Upper lobe of right lung (tissue), 1 donor: Measurements from ENCODE around the gene CNPPD1. TPM values are rescaled to one million over a fixed set of nuclear protein-coding genes. Genes with fewer than 3 reads are reported as not detected.

ENCODE experiments used
- ATAC-seq: fragments of 200-7000 bp; cut with Tn5 transposase; one replicate; pipeline ENCODE4 v1.9.1; 2020; ENCODE audit warnings: mild to moderate bottlenecking, moderate library complexity
- DNase-seq: peaks from one replicate; pipeline ENCODE4 v3.0.0-alpha.2; 2020
- H3K27ac ChIP-seq: fragments of 200-600 bp; one replicate; pipeline ENCODE4 v1.8.0; 2022
- H3K27me3 ChIP-seq: fragments of 200-600 bp; one replicate; pipeline ENCODE4 v1.8.0; 2022; ENCODE audit warnings: mild to moderate bottlenecking
- H3K36me3 ChIP-seq: fragments of 200-600 bp; one replicate; pipeline ENCODE4 v1.8.0; 2022
- H3K4me1 ChIP-seq: fragments of 200-600 bp; one replicate; pipeline ENCODE4 v1.8.0; 2022
- H3K4me3 ChIP-seq: fragments of 200-600 bp; one replicate; pipeline ENCODE4 v1.8.0; 2022; ENCODE audit warnings: mild to moderate bottlenecking
- H3K9me3 ChIP-seq: fragments of 200-600 bp; one replicate; pipeline ENCODE4 v1.8.0; 2022
- CTCF ChIP-seq: fragments of 200-600 bp; IDR thresholded peaks from one replicate; pipeline ENCODE4 v1.8.0; 2022; ENCODE audit warnings: antibody characterized with exemption
- intact Hi-C: fragments of 100-400 bp; cut with DNase I; formaldehyde crosslinking; loops from one replicate; pipeline ENCODE4 v1.11.0; 2022
- total RNA-seq: library from RNA; stranded (reverse); fragmentation: NEBNext Ultra II Directional; extraction: Animal tissue kit (Norgen Biotek cat#: 25700); gene quantifications from one replicate; pipeline ENCODE4 v1.2.1, GENCODE V29; 2021
- donor health status: DM: no; HTN: yes; CAD: no; lungs with severe emphysema.

Gene CNPPD1
- total RNA-seq, 1 donor from 2014 or later: 64.0 TPM

GRCh38 chr2:219174146-219174545, 2.6 kb downstream of the CNPPD1 start:
- Histone ChIP-seq H3K27ac (no peak overlapping the region), H3K4me3 (no peak overlapping the region), H3K9me3 (no peaks in the 10 kb centered on the region), H3K36me3 (peaks cover 39% of the 10 kb centered on the region), H3K4me1 (peaks cover 31% of the 10 kb centered on the region), H3K27me3 (no peaks in the 10 kb centered on the region)
- DNase-seq: no peak
- TF ChIP-seq CTCF: no peak
- ATAC-seq: no peak
- intact Hi-C loops: loop anchor here (10.0 kb wide), 1 partner anchor 51 kb away; the partner anchor contains the start of genes ANKZF1 and ATG9A

GRCh38 chr2:219173176-219173575, 3.5 kb downstream of the CNPPD1 start:
- DNase-seq (no peak), ATAC-seq (no peak)
- Histone ChIP-seq H3K4me1 (peaks cover 25% of the 10 kb centered on the region), H3K9me3 (no peaks in the 10 kb centered on the region), H3K4me3 (no peak overlapping the region), H3K36me3 (peaks cover 38% of the 10 kb centered on the region), H3K27me3 (no peaks in the 10 kb centered on the region), H3K27ac (no peak overlapping the region)
- TF ChIP-seq CTCF: no peak
- intact Hi-C loops: loop anchor here (10.0 kb wide), 1 partner anchor 52 kb away; the partner anchor contains the start of genes ANKZF1 and ATG9A

- peaks cover 25% of the 10 kb centered on the region for H3K4me1 ChIP-seq
- no peak for DNase-seq
- H3K9me3 ChIP-seq: no peaks in the 10 kb centered on the region
- intact Hi-C loops: loop anchor here (10.0 kb wide), 1 partner anchor 52 kb away; the partner anchor contains the start of genes ANKZF1 and ATG9A
- no peak overlapping the region for H3K4me3 ChIP-seq
- TF ChIP-seq CTCF: no peak
- H3K27me3 ChIP-seq: no peaks in the 10 kb centered on the region
- no peak for ATAC-seq
- H3K27ac ChIP-seq: no peak overlapping the region
- H3K36me3 ChIP-seq: peaks cover 38% of the 10 kb centered on the region
These were observed 4.2 kb downstream of the CNPPD1 start for GRCh38 chr2:219172231-219173154.

- DNase-seq: no peak
- intact Hi-C loops: loop anchor here (10.0 kb wide), 1 partner anchor 54 kb away; the partner anchor contains the start of genes ANKZF1 and ATG9A
- TF ChIP-seq CTCF: peak; percentile 71
- peak; percentile 71 for ATAC-seq
- peaks cover 25% of the 10 kb centered on the region for H3K4me1 ChIP-seq
- no peaks in the 10 kb centered on the region for H3K27me3 ChIP-seq
- H3K4me3 ChIP-seq: no peak overlapping the region
- no peaks in the 10 kb centered on the region for H3K9me3 ChIP-seq
- no peak overlapping the region for H3K27ac ChIP-seq
- peaks cover 38% of the 10 kb centered on the region for H3K36me3 ChIP-seq
These were observed 5.5 kb downstream of the CNPPD1 start for GRCh38 chr2:219171231-219171651.

GRCh38 chr2:219169930-219170654, 6.6 kb downstream of the CNPPD1 start, which contains the start of gene SLC23A3:
Gene SLC23A3 (minus strand): TSS chr2:219170029. CDS start chr2:219169984, 45 bp downstream.
- H3K4me1 ChIP-seq: peaks cover 15% of the 10 kb centered on the region
- DNase-seq: no peak
- TF ChIP-seq CTCF: no peak
- peaks cover 32% of the 10 kb centered on the region for H3K36me3 ChIP-seq
- no peak for ATAC-seq
- H3K4me3 ChIP-seq: no peak within 1 kb of the TSS
- H3K27ac ChIP-seq: no peak within 1 kb of the TSS
- intact Hi-C loops: loop anchor here (10.0 kb wide), 1 partner anchor 55 kb away; the partner anchor contains the start of genes ANKZF1 and ATG9A
- H3K27me3 ChIP-seq: no peaks in the 10 kb centered on the region
- no peaks in the 10 kb centered on the region for H3K9me3 ChIP-seq
